HEK293 (cell line): Measurements from ENCODE around the gene LMF1.

Experiments used
- OSR2 ChIP-seq: fragments of 450-650 bp; formaldehyde crosslinking; IDR thresholded peaks from 2 replicates; pipeline ENCODE4 v1.5.1; 2016; ENCODE audit warnings: missing biosample characterization, missing genetic modification characterization
- TRIM28 ChIP-seq: IDR thresholded peaks from 2 replicates; pipeline ENCODE4 v1.6.1; 2011; ENCODE audit warnings: low read length, control low read depth, borderline replicate concordance
- ZIC2 ChIP-seq: fragments of 450-650 bp; formaldehyde crosslinking; IDR thresholded peaks from 2 replicates; pipeline ENCODE4 v1.5.1; 2016; ENCODE audit warnings: missing biosample characterization, missing genetic modification characterization
- ZNF133 ChIP-seq: fragments of 450-650 bp; formaldehyde crosslinking; IDR thresholded peaks from 2 replicates; pipeline ENCODE4 v1.5.1; 2016; ENCODE audit warnings: missing biosample characterization, missing genetic modification characterization
- ZNF146 ChIP-seq: fragments of 450-650 bp; formaldehyde crosslinking; IDR thresholded peaks from 2 replicates; pipeline ENCODE4 v1.5.1; 2016; ENCODE audit warnings: missing biosample characterization, missing genetic modification characterization
- ZNF175 ChIP-seq: fragments of 450-650 bp; formaldehyde crosslinking; IDR thresholded peaks from 2 replicates; pipeline ENCODE4 v1.5.1; 2016; ENCODE audit warnings: missing biosample characterization, missing genetic modification characterization
- ZNF350 ChIP-seq: fragments of 450-650 bp; formaldehyde crosslinking; IDR thresholded peaks from 2 replicates; pipeline ENCODE4 v1.5.0; 2017; ENCODE audit warnings: missing biosample characterization, mild to moderate bottlenecking, missing genetic modification characterization
- ZNF585B ChIP-seq: fragments of 450-650 bp; formaldehyde crosslinking; IDR thresholded peaks from 2 replicates; pipeline ENCODE4 v1.5.1; 2016; ENCODE audit warnings: missing biosample characterization, missing genetic modification characterization
- ZNF623 ChIP-seq: fragments of 450-650 bp; formaldehyde crosslinking; IDR thresholded peaks from 2 replicates; pipeline ENCODE4 v1.5.1; 2016; ENCODE audit warnings: missing biosample characterization, missing genetic modification characterization
- TF ChIP-seq, protein P1 (sequence below): fragments of 450-650 bp; formaldehyde crosslinking; IDR thresholded peaks from 2 replicates; pipeline ENCODE4 v1.5.1; 2016; ENCODE audit warnings: missing biosample characterization, missing genetic modification characterization
- TF ChIP-seq, protein P2 (sequence below): fragments of 450-650 bp; formaldehyde crosslinking; IDR thresholded peaks from 2 replicates; pipeline ENCODE4 v1.5.1; 2016; ENCODE audit warnings: missing biosample characterization, missing genetic modification characterization, borderline replicate concordance
- TF ChIP-seq, protein P3 (sequence below): fragments of 450-650 bp; formaldehyde crosslinking; IDR thresholded peaks from 2 replicates; pipeline ENCODE4 v1.5.1; 2016; ENCODE audit warnings: missing biosample characterization, missing genetic modification characterization, low read depth
- TF ChIP-seq, protein P4 (sequence below): fragments of 450-650 bp; formaldehyde crosslinking; optimal IDR thresholded peaks from 2 replicates; pipeline ENCODE3; 2016; ENCODE audit warnings: missing biosample characterization, mild to moderate bottlenecking, missing genetic modification characterization
- TF ChIP-seq, protein P5 (sequence below): fragments of 450-650 bp; formaldehyde crosslinking; IDR thresholded peaks from 2 replicates; pipeline ENCODE4 v1.5.1; 2017; ENCODE audit warnings: missing biosample characterization, missing genetic modification characterization

DNA sequence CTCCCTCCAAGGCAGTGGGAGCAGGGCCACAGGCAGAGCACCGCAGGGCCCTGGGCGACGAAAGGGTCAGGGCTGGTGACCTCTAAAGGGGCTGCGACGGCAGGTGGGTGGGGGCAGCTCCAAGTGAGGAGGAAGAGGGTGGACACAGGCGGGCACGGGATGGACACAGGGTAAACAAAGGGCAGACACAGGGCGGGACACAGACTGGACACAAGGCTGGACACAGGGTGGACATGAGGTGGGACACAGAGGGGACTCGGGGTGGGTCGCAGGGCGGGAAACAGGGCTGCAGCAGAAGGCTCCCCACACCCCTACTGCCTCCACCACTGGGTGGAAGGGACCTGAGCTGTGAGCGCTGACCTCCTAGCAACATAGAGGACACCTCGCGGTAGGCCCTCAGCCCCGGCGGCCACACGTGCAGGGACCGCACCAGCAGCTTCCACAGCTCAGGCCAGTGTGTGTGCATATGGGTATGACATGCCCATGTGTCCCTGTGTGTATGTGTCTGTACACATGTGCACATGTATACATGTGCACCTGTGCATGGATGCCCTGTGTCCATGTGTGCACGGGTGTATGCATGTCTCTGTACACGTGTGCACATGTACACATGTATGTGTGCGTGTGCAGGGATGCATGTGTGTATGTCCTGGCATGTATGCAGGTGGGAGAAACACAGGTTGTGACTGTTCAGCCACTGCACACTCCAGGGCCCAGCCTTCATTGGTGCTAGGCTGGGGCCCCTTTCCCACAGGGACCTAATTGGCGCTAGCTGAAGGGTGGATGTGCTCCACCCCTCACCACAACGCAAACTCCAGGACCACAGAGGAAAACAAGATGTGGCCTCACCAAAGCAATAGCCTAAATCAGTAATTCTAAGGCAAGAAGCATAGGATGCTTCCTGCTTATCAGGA lies 7.6 kb downstream of the LMF1 start:
- TF ChIP-seq, protein P1, sequence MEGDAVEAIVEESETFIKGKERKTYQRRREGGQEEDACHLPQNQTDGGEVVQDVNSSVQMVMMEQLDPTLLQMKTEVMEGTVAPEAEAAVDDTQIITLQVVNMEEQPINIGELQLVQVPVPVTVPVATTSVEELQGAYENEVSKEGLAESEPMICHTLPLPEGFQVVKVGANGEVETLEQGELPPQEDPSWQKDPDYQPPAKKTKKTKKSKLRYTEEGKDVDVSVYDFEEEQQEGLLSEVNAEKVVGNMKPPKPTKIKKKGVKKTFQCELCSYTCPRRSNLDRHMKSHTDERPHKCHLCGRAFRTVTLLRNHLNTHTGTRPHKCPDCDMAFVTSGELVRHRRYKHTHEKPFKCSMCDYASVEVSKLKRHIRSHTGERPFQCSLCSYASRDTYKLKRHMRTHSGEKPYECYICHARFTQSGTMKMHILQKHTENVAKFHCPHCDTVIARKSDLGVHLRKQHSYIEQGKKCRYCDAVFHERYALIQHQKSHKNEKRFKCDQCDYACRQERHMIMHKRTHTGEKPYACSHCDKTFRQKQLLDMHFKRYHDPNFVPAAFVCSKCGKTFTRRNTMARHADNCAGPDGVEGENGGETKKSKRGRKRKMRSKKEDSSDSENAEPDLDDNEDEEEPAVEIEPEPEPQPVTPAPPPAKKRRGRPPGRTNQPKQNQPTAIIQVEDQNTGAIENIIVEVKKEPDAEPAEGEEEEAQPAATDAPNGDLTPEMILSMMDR, result no peak
- TF ChIP-seq ZNF623, result no peak
- TF ChIP-seq, protein P2, sequence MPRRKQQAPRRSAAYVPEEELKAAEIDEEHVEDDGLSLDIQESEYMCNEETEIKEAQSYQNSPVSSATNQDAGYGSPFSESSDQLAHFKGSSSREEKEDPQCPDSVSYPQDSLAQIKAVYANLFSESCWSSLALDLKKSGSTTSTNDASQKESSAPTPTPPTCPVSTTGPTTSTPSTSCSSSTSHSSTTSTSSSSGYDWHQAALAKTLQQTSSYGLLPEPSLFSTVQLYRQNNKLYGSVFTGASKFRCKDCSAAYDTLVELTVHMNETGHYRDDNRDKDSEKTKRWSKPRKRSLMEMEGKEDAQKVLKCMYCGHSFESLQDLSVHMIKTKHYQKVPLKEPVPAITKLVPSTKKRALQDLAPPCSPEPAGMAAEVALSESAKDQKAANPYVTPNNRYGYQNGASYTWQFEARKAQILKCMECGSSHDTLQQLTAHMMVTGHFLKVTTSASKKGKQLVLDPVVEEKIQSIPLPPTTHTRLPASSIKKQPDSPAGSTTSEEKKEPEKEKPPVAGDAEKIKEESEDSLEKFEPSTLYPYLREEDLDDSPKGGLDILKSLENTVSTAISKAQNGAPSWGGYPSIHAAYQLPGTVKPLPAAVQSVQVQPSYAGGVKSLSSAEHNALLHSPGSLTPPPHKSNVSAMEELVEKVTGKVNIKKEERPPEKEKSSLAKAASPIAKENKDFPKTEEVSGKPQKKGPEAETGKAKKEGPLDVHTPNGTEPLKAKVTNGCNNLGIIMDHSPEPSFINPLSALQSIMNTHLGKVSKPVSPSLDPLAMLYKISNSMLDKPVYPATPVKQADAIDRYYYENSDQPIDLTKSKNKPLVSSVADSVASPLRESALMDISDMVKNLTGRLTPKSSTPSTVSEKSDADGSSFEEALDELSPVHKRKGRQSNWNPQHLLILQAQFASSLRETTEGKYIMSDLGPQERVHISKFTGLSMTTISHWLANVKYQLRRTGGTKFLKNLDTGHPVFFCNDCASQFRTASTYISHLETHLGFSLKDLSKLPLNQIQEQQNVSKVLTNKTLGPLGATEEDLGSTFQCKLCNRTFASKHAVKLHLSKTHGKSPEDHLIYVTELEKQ (tag by site-specific recombination), result no peak
- no peak for TF ChIP-seq ZNF133 (tag by site-specific recombination)
- no peak for TF ChIP-seq TRIM28
- no peak for TF ChIP-seq ZNF350
- TF ChIP-seq, protein P3, sequence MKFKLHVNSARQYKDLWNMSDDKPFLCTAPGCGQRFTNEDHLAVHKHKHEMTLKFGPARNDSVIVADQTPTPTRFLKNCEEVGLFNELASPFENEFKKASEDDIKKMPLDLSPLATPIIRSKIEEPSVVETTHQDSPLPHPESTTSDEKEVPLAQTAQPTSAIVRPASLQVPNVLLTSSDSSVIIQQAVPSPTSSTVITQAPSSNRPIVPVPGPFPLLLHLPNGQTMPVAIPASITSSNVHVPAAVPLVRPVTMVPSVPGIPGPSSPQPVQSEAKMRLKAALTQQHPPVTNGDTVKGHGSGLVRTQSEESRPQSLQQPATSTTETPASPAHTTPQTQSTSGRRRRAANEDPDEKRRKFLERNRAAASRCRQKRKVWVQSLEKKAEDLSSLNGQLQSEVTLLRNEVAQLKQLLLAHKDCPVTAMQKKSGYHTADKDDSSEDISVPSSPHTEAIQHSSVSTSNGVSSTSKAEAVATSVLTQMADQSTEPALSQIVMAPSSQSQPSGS (tag by site-specific recombination), result no peak
- TF ChIP-seq, protein P4, sequence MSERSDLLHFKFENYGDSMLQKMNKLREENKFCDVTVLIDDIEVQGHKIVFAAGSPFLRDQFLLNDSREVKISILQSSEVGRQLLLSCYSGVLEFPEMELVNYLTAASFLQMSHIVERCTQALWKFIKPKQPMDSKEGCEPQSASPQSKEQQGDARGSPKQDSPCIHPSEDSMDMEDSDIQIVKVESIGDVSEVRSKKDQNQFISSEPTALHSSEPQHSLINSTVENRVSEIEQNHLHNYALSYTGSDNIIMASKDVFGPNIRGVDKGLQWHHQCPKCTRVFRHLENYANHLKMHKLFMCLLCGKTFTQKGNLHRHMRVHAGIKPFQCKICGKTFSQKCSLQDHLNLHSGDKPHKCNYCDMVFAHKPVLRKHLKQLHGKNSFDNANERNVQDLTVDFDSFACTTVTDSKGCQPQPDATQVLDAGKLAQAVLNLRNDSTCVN (tag by site-specific recombination), result no peak
- no peak for TF ChIP-seq ZIC2 (tag by site-specific recombination)
- no peak for TF ChIP-seq ZNF175 (tag by site-specific recombination)
- TF ChIP-seq, protein P5, sequence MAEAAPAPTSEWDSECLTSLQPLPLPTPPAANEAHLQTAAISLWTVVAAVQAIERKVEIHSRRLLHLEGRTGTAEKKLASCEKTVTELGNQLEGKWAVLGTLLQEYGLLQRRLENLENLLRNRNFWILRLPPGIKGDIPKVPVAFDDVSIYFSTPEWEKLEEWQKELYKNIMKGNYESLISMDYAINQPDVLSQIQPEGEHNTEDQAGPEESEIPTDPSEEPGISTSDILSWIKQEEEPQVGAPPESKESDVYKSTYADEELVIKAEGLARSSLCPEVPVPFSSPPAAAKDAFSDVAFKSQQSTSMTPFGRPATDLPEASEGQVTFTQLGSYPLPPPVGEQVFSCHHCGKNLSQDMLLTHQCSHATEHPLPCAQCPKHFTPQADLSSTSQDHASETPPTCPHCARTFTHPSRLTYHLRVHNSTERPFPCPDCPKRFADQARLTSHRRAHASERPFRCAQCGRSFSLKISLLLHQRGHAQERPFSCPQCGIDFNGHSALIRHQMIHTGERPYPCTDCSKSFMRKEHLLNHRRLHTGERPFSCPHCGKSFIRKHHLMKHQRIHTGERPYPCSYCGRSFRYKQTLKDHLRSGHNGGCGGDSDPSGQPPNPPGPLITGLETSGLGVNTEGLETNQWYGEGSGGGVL (tag by site-specific recombination), result no peak
- TF ChIP-seq ZNF146, result no peak
- TF ChIP-seq ZNF585B (tag by site-specific recombination), result no peak
- no peak for TF ChIP-seq OSR2 (tag by site-specific recombination)
